ENCODE measurements around the gene SIX5.

The SIX5 gene

GRCh38 chr19:45793178-45793564 lies 24.1 kb upstream of the SIX5 start:
- no peak for DNase-seq

- DNase-seq, result peak; percentile 60 to 100 (median 98)
Observed at GRCh38 chr19:45792470-45793177, 23.6 kb upstream of the SIX5 start, which contains the start of gene DMWD. Gene DMWD (minus strand): TSS chr19:45792845. CDS start chr19:45792756, 89 bp downstream.

- DNase-seq, result no peak
Observed at GRCh38 chr19:45791744-45792469, 22.9 kb upstream of the SIX5 start.

GRCh38 chr19:45790942-45791341 lies 21.9 kb upstream of the SIX5 start:
- peak in 3 of 51 donors; percentile 12 to 13 (median 13) for DNase-seq

- no peak for DNase-seq
Observed at GRCh38 chr19:45789035-45789786, 20.2 kb upstream of the SIX5 start.

- no peak for DNase-seq
Observed at GRCh38 chr19:45786533-45786894, 17.5 kb upstream of the SIX5 start.

- DNase-seq, result no peak
Observed at GRCh38 chr19:45785781-45786532, 16.9 kb upstream of the SIX5 start.

GRCh38 chr19:45785097-45785496 lies 16.0 kb upstream of the SIX5 start:
- DNase-seq, result no peak

- no peak for DNase-seq
Observed at GRCh38 chr19:45784096-45784495, 15.0 kb upstream of the SIX5 start.

- peak in 5 of 51 donors; percentile 12 to 29 (median 19) for DNase-seq
Observed at GRCh38 chr19:45782820-45783785, 14.1 kb upstream of the SIX5 start.

- DNase-seq, result peak in 22 of 51 donors; percentile 12 to 42 (median 33)
Observed at GRCh38 chr19:45782162-45782691, 13.2 kb upstream of the SIX5 start, which contains the start of gene DMPK. Gene DMPK (minus strand): TSS chr19:45782490. CDS start chr19:45782352, 138 bp downstream.

- DNase-seq, result peak in 9 of 51 donors; percentile 11 to 39 (median 20)
Observed at GRCh38 chr19:45781214-45782161, 12.4 kb upstream of the SIX5 start.

- no peak for DNase-seq
Observed at GRCh38 chr19:45780448-45781213, 11.6 kb upstream of the SIX5 start.

- DNase-seq, result no peak
Observed at GRCh38 chr19:45780146-45780447, 11.0 kb upstream of the SIX5 start.

GRCh38 chr19:45779231-45780145 lies 10.4 kb upstream of the SIX5 start:
- no peak for DNase-seq

- no peak for DNase-seq
Observed at GRCh38 chr19:45778010-45778661, 9.1 kb upstream of the SIX5 start.

Measured in hypothalamus (tissue), 51 donors.